Stimulated activated CD4-positive, alpha-beta T cell treated with anti-CD3 and anti-CD28 coated beads, TNF-alpha, amount 100 ng/mL, for 1 hour (primary cell): ENCODE results near the gene ZNF667.
A peak's percentile ranks its signal among the peaks of the same experiment; 100 is the strongest.

Experiments used
- DNase-seq, 3 donors: peaks; one replicate each; pipeline ENCODE4 v3.0.0-alpha.2; 2020; ENCODE audit warnings: low read depth in 3 of 3, low spot score in 1 of 3

Gene ZNF667

GRCh38 chr19:56476651-56477428, at the start of gene ZNF667:
ZNF667 (minus strand) TSS chr19:56477345; CDS start chr19:56462370, 14,975 bp downstream.
- no peak for DNase-seq

- DNase-seq, result no peak
Observed at GRCh38 chr19:56525214-56525860, 48.2 kb upstream of the ZNF667 start.

GRCh38 chr19:56508290-56508778, 31.2 kb upstream of the ZNF667 start:
- no peak for DNase-seq

- DNase-seq, result peak; percentile 38 to 64 (median 57)
Observed at GRCh38 chr19:56507446-56508289, 30.5 kb upstream of the ZNF667 start, which contains the start of gene ZNF471. ZNF471 (plus strand) TSS chr19:56507855; CDS start chr19:56511572, 3,717 bp downstream.

- no peak for DNase-seq
Observed at GRCh38 chr19:56504581-56504980, 27.4 kb upstream of the ZNF667 start.

- DNase-seq, result no peak
Observed at GRCh38 chr19:56491399-56491798, 14.3 kb upstream of the ZNF667 start.

- DNase-seq, result peak in 2 of 3 donors; percentile 19 to 37
Observed at GRCh38 chr19:56477429-56478338, 539 bp upstream of the ZNF667 start.

GRCh38 chr19:56476093-56476492, 1.1 kb downstream of the ZNF667 start:
- no peak for DNase-seq

- DNase-seq, result no peak
Observed at GRCh38 chr19:56474308-56474707, 2.8 kb downstream of the ZNF667 start.

GRCh38 chr19:56441206-56441792, 35.8 kb downstream of the ZNF667 start:
- no peak for DNase-seq

GRCh38 chr19:56423985-56424353, 53.2 kb downstream of the ZNF667 start:
- DNase-seq, result no peak

- DNase-seq, result no peak
Observed at GRCh38 chr19:56423276-56423984, 53.7 kb downstream of the ZNF667 start.

- DNase-seq, result no peak
Observed at GRCh38 chr19:56405062-56405461, 72.1 kb downstream of the ZNF667 start.

GRCh38 chr19:56404705-56405056, 72.5 kb downstream of the ZNF667 start:
- DNase-seq, result no peak

- peak; percentile 75 to 82 (median 79) for DNase-seq
Observed at GRCh38 chr19:56403764-56404704, 73.1 kb downstream of the ZNF667 start, which contains the start of gene ZNF583. ZNF583 (plus strand) TSS chr19:56404332; CDS start chr19:56407115, 2,783 bp downstream.

GRCh38 chr19:56403261-56403660, 73.9 kb downstream of the ZNF667 start:
- DNase-seq, result peak in 1 of 3 donors; percentile 7

- DNase-seq, result no peak
Observed at GRCh38 chr19:56400485-56400884, 76.7 kb downstream of the ZNF667 start.

GRCh38 chr19:56398809-56399208, 78.3 kb downstream of the ZNF667 start:
- DNase-seq, result no peak
